Neutrophil (primary cell): ENCODE measurements around the gene CUL2.
A peak's percentile ranks its signal among the peaks of the same experiment; 100 is the strongest.

ENCODE experiments used
- H3K27ac ChIP-seq: fragments of 200-600 bp; sonication (generic); 2 replicates; pipeline ENCODE4 v1.5.1; 2016; ENCODE audit warnings: mild to moderate bottlenecking, moderate library complexity
- H3K27me3 ChIP-seq: fragments of 200-600 bp; sonication (generic); 2 replicates; pipeline ENCODE4 v1.6.0; 2016; ENCODE audit warnings: mild to moderate bottlenecking
- H3K36me3 ChIP-seq: fragments of 200-600 bp; sonication (generic); 2 replicates; pipeline ENCODE4 v1.5.1; 2017
- H3K4me1 ChIP-seq, 2 experiments: fragments of 200-600 bp in 1 of 2; sonication (generic) in 1 of 2; 1 replicate in 1 of 2; 2 replicates in 1 of 2; pipeline versions ENCODE4 v1.5.1 to v1.6.1; 2013 to 2016; ENCODE audit warnings: low read depth in 1 of 2, low read length in 1 of 2, mild to moderate bottlenecking in 1 of 2, moderate library complexity in 1 of 2; ENCODE audit not compliant: control insufficient read depth in 1 of 2, insufficient read depth in 1 of 2
- H3K4me3 ChIP-seq, 2 experiments: fragments of 200-600 bp in 1 of 2; sonication (generic) in 1 of 2; 1 replicate in 1 of 2; 2 replicates in 1 of 2; pipeline ENCODE4 v1.5.1; 2013 to 2016; ENCODE audit warnings: low read depth in 1 of 2, low read length in 1 of 2, mild to moderate bottlenecking in 1 of 2, moderate library complexity in 1 of 2
- H3K9me3 ChIP-seq: fragments of 200-600 bp; sonication (generic); 2 replicates; pipeline ENCODE4 v1.5.1; 2016
- CTCF ChIP-seq: fragments of 200-600 bp; sonication (generic); IDR thresholded peaks from 2 replicates; pipeline ENCODE4 v1.5.1; 2016; ENCODE audit warnings: antibody characterized with exemption

CUL2 gene

GRCh38 chr10:35007858-35008301 is 82.3 kb downstream of the CUL2 start:
- no peaks in the 10 kb centered on the region for H3K9me3 ChIP-seq

DNA sequence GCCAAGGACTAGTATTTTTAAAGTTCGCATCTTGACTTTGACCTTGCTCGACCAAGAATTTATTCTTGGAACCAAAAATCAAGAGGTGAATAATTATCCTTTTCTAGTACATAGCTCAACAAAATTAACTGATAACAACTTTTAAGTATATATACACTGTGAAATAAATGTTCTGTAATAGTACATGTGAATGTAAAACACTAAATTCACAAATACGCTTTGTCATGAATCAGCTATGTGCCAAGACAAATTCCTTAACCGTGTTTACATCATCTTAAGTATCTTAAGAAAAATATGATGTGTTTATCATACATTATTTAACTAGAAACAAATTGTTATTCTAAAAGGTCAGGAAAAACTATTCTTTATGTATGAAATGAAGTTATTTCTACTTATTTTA is 83.3 kb downstream of the CUL2 start:
- no peak for TF ChIP-seq CTCF
- Histone ChIP-seq H3K4me1 (peaks cover 11% of the 10 kb centered on the region in 2 experiments), H3K27me3 (no peaks in the 10 kb centered on the region), H3K9me3 (no peaks in the 10 kb centered on the region), H3K4me3 (no peak overlapping the region), H3K36me3 (peaks cover 33% of the 10 kb centered on the region), H3K27ac (no peak overlapping the region)

More at GRCh38 chr10:35007858-35008301, 82.3 kb downstream of the CUL2 start:
- Histone ChIP-seq H3K27me3 (no peaks in the 10 kb centered on the region), H3K4me1 (peaks cover 11% of the 10 kb centered on the region in 2 experiments), H3K4me3 (no peak overlapping the region), H3K27ac (no peak overlapping the region), H3K36me3 (peaks cover 43% of the 10 kb centered on the region)
- TF ChIP-seq CTCF = no peak

DNA sequence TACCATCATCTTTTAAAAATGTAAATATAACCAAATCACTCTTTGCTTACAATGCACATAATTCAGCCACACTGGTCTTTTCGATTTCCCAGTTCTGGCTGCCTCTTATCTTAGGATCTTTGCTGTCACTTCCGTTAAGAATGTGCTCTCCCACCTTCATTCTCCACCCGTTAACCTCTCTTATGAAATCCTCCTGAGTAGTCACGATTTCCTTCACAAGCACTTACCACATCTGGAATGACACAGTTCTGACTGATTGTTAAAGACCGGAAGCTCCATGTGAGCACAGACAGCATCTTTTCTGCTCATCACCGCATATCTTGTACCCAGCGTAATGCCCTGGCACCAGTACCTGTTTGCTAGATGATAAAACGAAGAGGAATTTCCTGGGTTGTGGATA is 84.3 kb downstream of the CUL2 start:
- no peak for TF ChIP-seq CTCF
- H3K9me3 ChIP-seq = no peaks in the 10 kb centered on the region
- H3K4me1 ChIP-seq = peaks cover 11% of the 10 kb centered on the region in 2 experiments
- no peak overlapping the region for H3K4me3 ChIP-seq
- H3K27ac ChIP-seq = peak overlapping the region; percentile 30
- peaks cover 23% of the 10 kb centered on the region for H3K36me3 ChIP-seq
- H3K27me3 ChIP-seq = no peaks in the 10 kb centered on the region

DNA sequence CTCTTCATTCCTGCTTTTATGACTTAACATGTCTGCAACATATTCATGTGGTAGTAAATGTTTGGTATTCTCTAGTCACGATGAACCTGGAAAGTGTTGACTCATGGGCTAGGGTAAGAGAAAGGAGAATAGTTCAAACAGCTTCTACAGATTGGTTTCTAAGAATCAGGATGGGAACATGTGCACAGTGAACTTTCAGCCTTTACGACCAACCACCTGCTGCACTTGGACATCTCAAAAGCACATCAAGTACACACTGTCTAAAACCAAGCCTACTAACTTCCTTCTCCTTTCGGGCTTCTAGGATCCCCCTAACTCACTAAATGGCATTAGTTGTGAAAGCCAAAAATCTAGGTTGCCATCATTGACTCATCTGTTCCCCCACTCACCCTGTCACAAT is 85.5 kb downstream of the CUL2 start:
- Histone ChIP-seq H3K9me3 (no peaks in the 10 kb centered on the region), H3K27ac (no peak overlapping the region)
- TF ChIP-seq CTCF = no peak

GRCh38 chr10:35003906-35004305 is 86.2 kb downstream of the CUL2 start:
- H3K4me3 ChIP-seq = no peak overlapping the region
- no peaks in the 10 kb centered on the region for H3K27me3 ChIP-seq
- H3K36me3 ChIP-seq = peaks cover 8% of the 10 kb centered on the region
- no peak for TF ChIP-seq CTCF
- no peaks in the 10 kb centered on the region for H3K9me3 ChIP-seq
- H3K27ac ChIP-seq = no peak overlapping the region
- H3K4me1 ChIP-seq = peaks cover 11% of the 10 kb centered on the region in 2 experiments

More for the DNA sequence above, 85.5 kb downstream of the CUL2 start:
- H3K4me1 ChIP-seq = peaks cover 11% of the 10 kb centered on the region in 2 experiments
- H3K36me3 ChIP-seq = peaks cover 13% of the 10 kb centered on the region
- H3K27me3 ChIP-seq = no peaks in the 10 kb centered on the region
- H3K4me3 ChIP-seq = no peak overlapping the region

GRCh38 chr10:35000936-35001335 is 89.2 kb downstream of the CUL2 start:
- no peak for TF ChIP-seq CTCF
- no peak overlapping the region for H3K27ac ChIP-seq
- H3K9me3 ChIP-seq = no peaks in the 10 kb centered on the region
- H3K36me3 ChIP-seq = no peaks in the 10 kb centered on the region
- H3K4me3 ChIP-seq = no peak overlapping the region
- H3K4me1 ChIP-seq = peaks cover 6 to 13% of the 10 kb centered on the region in 2 experiments
- peaks cover 1% of the 10 kb centered on the region for H3K27me3 ChIP-seq
